Measurements from ENCODE around the gene CPNE8.

Gene CPNE8

DNA sequence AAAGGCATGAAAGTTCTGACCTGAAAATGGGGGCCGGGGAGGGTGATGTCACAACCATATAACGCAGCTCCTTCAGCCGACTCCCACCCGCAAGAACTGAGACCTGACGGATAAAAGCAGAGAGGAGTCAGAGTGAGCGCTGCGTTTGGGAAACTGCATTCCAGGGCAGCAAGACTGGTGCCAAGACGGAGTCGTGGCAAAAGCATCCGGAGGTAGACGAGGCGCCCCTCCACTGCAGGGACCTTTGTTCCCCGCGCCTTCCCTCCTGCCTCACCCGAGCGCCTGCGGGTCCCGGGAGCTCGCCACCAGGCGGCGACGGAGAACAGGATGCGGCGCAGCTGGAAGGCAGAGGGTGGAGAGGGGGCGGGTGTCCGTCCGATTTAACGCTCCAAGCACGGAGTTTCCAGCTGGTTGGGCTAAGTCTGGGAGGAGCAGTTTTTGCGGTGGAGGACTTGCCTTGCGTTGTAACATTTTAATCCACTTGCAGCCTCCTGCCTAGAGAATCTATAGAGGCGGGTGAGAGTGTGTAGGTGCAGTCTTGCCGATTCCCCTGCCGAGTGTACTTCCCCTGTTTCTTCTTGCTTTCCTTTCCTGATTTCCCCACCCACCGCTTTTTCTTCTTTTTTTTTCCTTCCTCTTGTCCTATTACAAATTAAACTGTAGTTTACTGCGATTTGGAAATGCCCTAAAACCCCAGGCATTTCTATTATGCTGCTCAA is 1.2 kb upstream of the CPNE8 start:
- Histone ChIP-seq H3K4me3 (ENCODE audit: low read length, poor library complexity, severe bottlenecking) (no peak overlapping the region), H3F3A (ENCODE audit: low read depth) (no peaks in the 10 kb centered on the region), H2AFZ (ENCODE audit: low read length) (no peak overlapping the region), H3K9ac (ENCODE audit: low read depth, low read length, poor library complexity, severe bottlenecking) (no peak overlapping the region), H3K9me3 (ENCODE audit: insufficient read depth, low read depth, low read length) (no peaks in the 10 kb centered on the region), H3K27me3 (ENCODE audit: insufficient read depth, low read length, poor library complexity, severe bottlenecking) (no peaks in the 10 kb centered on the region), H3K4me2 (ENCODE audit: low read depth, low read length, poor library complexity, severe bottlenecking) (no peak overlapping the region), H3K79me2 (ENCODE audit: insufficient read depth, low read length) (no peaks in the 10 kb centered on the region), H3K4me1 (ENCODE audit: insufficient read depth, low read length, poor library complexity, severe bottlenecking) (no peaks in the 10 kb centered on the region), H3K36me3 (ENCODE audit: insufficient read depth, low read length) (no peaks in the 10 kb centered on the region), H3K9me2 (replicated peaks; ENCODE audit: low read depth, low read length) (no peaks in the 10 kb centered on the region), H4K20me1 (ENCODE audit: insufficient read depth, low read length, poor library complexity, severe bottlenecking) (no peaks in the 10 kb centered on the region)
- TF ChIP-seq EZH2phosphoT487 (IDR thresholded peaks at IDR 0.05; ENCODE audit: borderline replicate concordance) = no peak
- TF ChIP-seq, protein P1, sequence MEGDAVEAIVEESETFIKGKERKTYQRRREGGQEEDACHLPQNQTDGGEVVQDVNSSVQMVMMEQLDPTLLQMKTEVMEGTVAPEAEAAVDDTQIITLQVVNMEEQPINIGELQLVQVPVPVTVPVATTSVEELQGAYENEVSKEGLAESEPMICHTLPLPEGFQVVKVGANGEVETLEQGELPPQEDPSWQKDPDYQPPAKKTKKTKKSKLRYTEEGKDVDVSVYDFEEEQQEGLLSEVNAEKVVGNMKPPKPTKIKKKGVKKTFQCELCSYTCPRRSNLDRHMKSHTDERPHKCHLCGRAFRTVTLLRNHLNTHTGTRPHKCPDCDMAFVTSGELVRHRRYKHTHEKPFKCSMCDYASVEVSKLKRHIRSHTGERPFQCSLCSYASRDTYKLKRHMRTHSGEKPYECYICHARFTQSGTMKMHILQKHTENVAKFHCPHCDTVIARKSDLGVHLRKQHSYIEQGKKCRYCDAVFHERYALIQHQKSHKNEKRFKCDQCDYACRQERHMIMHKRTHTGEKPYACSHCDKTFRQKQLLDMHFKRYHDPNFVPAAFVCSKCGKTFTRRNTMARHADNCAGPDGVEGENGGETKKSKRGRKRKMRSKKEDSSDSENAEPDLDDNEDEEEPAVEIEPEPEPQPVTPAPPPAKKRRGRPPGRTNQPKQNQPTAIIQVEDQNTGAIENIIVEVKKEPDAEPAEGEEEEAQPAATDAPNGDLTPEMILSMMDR (conservative IDR thresholded peaks at IDR 0.05; ENCODE audit: low read length) = no peak

DNA sequence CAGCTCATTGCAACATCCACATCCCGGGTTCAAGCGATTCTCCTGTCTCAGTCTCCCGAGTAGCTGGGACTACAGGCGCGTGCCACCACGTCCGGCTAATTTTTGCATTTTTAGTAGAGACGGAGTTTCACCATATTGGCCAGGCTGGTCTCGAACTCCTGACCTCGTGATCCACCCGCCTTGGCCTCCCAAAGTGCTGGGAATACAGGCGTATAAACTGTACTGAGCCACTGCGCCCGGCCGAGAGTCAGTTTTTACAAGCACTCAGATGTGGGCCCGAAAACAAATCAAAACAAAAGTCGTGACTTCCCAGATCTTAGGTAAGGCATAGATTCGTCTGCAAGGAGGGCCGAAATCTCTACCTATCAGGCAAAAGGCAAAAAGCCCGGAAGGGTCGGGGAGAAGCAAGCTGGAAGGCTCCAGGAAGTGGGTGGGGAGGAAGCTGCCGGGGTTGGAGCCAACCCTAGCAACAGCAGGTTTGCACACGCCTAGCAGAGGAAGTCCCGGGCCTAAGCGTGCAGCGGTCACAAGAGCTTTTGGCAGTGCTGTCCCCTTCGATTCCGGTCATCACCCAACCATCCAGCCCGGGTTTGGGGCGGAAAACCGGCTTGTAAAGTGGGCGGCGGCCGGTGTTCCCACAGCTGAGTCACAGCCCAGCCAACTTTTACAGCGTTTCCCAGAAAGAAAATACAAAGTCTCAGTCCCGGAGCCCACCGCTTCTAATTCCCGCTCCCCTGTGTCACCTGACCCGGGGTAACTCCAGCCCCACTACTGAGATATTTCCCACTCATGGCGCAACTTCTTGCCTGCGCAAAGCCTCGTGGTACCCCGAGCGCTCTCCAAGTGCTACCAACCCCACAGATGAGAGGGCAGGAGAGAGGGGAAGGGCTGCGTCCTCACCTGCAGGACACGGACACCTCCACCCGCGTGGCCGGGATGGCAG is 583 bp downstream of the CPNE8 start:
- TF ChIP-seq EZH2phosphoT487 (IDR thresholded peaks at IDR 0.05; ENCODE audit: borderline replicate concordance) = no peak
- TF ChIP-seq, protein P1 (conservative IDR thresholded peaks at IDR 0.05; ENCODE audit: low read length) = no peak
- H3K4me2 ChIP-seq (ENCODE audit: low read depth, low read length, poor library complexity, severe bottlenecking) = no peak overlapping the region
- no peaks in the 10 kb centered on the region for H4K20me1 ChIP-seq (ENCODE audit: insufficient read depth, low read length, poor library complexity, severe bottlenecking)
- H3K4me1 ChIP-seq (ENCODE audit: insufficient read depth, low read length, poor library complexity, severe bottlenecking) = no peaks in the 10 kb centered on the region
- H3K9ac ChIP-seq (ENCODE audit: low read depth, low read length, poor library complexity, severe bottlenecking) = no peak overlapping the region
- no peaks in the 10 kb centered on the region for H3K36me3 ChIP-seq (ENCODE audit: insufficient read depth, low read length)
- H3K9me3 ChIP-seq (ENCODE audit: insufficient read depth, low read depth, low read length) = peaks cover 3% of the 10 kb centered on the region; the same call in 1 of the 2 replicates
- H3K9me2 ChIP-seq (replicated peaks; ENCODE audit: low read depth, low read length) = no peaks in the 10 kb centered on the region
- H3K27me3 ChIP-seq (ENCODE audit: insufficient read depth, low read length, poor library complexity, severe bottlenecking) = no peaks in the 10 kb centered on the region
- H2AFZ ChIP-seq (ENCODE audit: low read length) = no peak overlapping the region
- no peaks in the 10 kb centered on the region for H3F3A ChIP-seq (ENCODE audit: low read depth)
- H3K79me2 ChIP-seq (ENCODE audit: insufficient read depth, low read length) = no peaks in the 10 kb centered on the region
- no peak overlapping the region for H3K4me3 ChIP-seq (ENCODE audit: low read length, poor library complexity, severe bottlenecking)

DNA sequence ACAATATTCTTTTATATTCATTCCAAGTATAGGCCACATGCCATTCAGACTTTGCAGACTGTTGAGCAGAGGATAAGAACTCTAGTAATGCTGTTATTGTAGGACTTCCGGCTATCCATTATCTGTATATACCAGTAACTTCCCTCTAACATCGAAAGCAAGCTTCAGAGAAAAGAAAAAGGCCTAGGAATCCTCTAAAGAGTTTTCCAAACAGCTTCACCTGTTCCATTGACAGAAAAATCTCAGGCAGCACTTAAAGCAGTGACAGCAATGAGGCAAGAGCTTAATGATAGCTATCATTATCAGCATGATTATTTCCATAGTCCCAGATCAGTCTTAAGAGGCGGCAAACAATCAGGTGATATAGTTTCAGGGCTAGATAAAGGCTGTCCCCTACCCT is 1.8 kb downstream of the CPNE8 start:
- H3K36me3 ChIP-seq (ENCODE audit: insufficient read depth, low read length) = no peaks in the 10 kb centered on the region
- H3F3A ChIP-seq (ENCODE audit: low read depth) = no peaks in the 10 kb centered on the region
- TF ChIP-seq, protein P1 (conservative IDR thresholded peaks at IDR 0.05; ENCODE audit: low read length) = no peak
- TF ChIP-seq EZH2phosphoT487 (IDR thresholded peaks at IDR 0.05; ENCODE audit: borderline replicate concordance) = no peak
- no peaks in the 10 kb centered on the region for H3K9me2 ChIP-seq (replicated peaks; ENCODE audit: low read depth, low read length)
- H2AFZ ChIP-seq (ENCODE audit: low read length) = no peak overlapping the region
- no peak overlapping the region for H3K9ac ChIP-seq (ENCODE audit: low read depth, low read length, poor library complexity, severe bottlenecking)
- peaks cover 3% of the 10 kb centered on the region; the same call in 1 of the 2 replicates for H3K9me3 ChIP-seq (ENCODE audit: insufficient read depth, low read depth, low read length)
- no peaks in the 10 kb centered on the region for H3K4me1 ChIP-seq (ENCODE audit: insufficient read depth, low read length, poor library complexity, severe bottlenecking)
- no peaks in the 10 kb centered on the region for H4K20me1 ChIP-seq (ENCODE audit: insufficient read depth, low read length, poor library complexity, severe bottlenecking)
- H3K27me3 ChIP-seq (ENCODE audit: insufficient read depth, low read length, poor library complexity, severe bottlenecking) = no peaks in the 10 kb centered on the region
- no peak overlapping the region for H3K4me2 ChIP-seq (ENCODE audit: low read depth, low read length, poor library complexity, severe bottlenecking)
- no peak overlapping the region for H3K4me3 ChIP-seq (ENCODE audit: low read length, poor library complexity, severe bottlenecking)
- no peaks in the 10 kb centered on the region for H3K79me2 ChIP-seq (ENCODE audit: insufficient read depth, low read length)

Data from Loucy (cell line).